HG02885 (cell line): ENCODE results near the gene ADAM19.

Experiments used
- ATAC-seq: cut with Tn5 transposase; IDR thresholded peaks from one replicate; pipeline ENCODE4 v1.9.1; 2021; ENCODE audit warnings: mild to moderate bottlenecking; ENCODE audit not compliant: unreplicated experiment, poor library complexity

Gene ADAM19

GRCh38 chr5:157523976-157524375 lies 51.6 kb downstream of the ADAM19 start:
- no peak for ATAC-seq

- ATAC-seq = no peak
These were observed 53.9 kb downstream of the ADAM19 start for GRCh38 chr5:157521704-157522029.

- ATAC-seq = no peak
These were observed 54.5 kb downstream of the ADAM19 start for GRCh38 chr5:157520911-157521703.

- peak; percentile 78 for ATAC-seq
These were observed 55.9 kb downstream of the ADAM19 start for GRCh38 chr5:157519579-157520253.

- ATAC-seq = peak; percentile 71
These were observed 56.6 kb downstream of the ADAM19 start for GRCh38 chr5:157518963-157519362.

GRCh38 chr5:157516626-157517325 lies 58.8 kb downstream of the ADAM19 start:
- no peak for ATAC-seq

- ATAC-seq = no peak
These were observed 59.6 kb downstream of the ADAM19 start for GRCh38 chr5:157516006-157516405.

GRCh38 chr5:157514974-157515373 lies 60.6 kb downstream of the ADAM19 start:
- ATAC-seq = no peak

GRCh38 chr5:157513182-157513581 lies 62.4 kb downstream of the ADAM19 start:
- ATAC-seq = no peak

GRCh38 chr5:157511651-157512644 lies 63.6 kb downstream of the ADAM19 start:
- ATAC-seq = no peak

- ATAC-seq = no peak
These were observed 64.9 kb downstream of the ADAM19 start for GRCh38 chr5:157510682-157511081.

- peak; percentile 75 for ATAC-seq
These were observed 66.0 kb downstream of the ADAM19 start for GRCh38 chr5:157509587-157509986.

- no peak for ATAC-seq
These were observed 66.5 kb downstream of the ADAM19 start for GRCh38 chr5:157509093-157509492.

GRCh38 chr5:157506981-157507780 lies 68.4 kb downstream of the ADAM19 start:
- no peak for ATAC-seq

- ATAC-seq = no peak
These were observed 69.4 kb downstream of the ADAM19 start for GRCh38 chr5:157506066-157506590.

- no peak for ATAC-seq
These were observed 70.1 kb downstream of the ADAM19 start for GRCh38 chr5:157505496-157505895.

- no peak for ATAC-seq
These were observed 71.5 kb downstream of the ADAM19 start for GRCh38 chr5:157504053-157504452.

GRCh38 chr5:157502143-157502647 lies 73.4 kb downstream of the ADAM19 start:
- ATAC-seq = peak; percentile 78
